GM10266 (cell line): ENCODE results near the gene PKLR.

Source experiments
- DNase-seq: peaks from one replicate; pipeline ENCODE4 v3.0.0; 2012; ENCODE audit errors: extremely low spot score
- CTCF ChIP-seq: IDR thresholded peaks from 2 replicates; pipeline ENCODE4 v1.5.1; 2012; ENCODE audit warnings: mild to moderate bottlenecking, low read depth; ENCODE audit not compliant: control insufficient read depth, insufficient read depth; ENCODE audit errors: missing control alignments

PKLR gene

GRCh38 chr1:155304558-155305063 lies 3.4 kb upstream of the PKLR start:
- no peak for DNase-seq
- TF ChIP-seq CTCF: no peak

GRCh38 chr1:155300553-155301329 lies 497 bp downstream of the PKLR start:
- no peak for TF ChIP-seq CTCF
- no peak for DNase-seq

GRCh38 chr1:155300024-155300423 lies 1.2 kb downstream of the PKLR start:
- TF ChIP-seq CTCF: no peak

GRCh38 chr1:155297384-155297783 lies 3.9 kb downstream of the PKLR start:
- no peak for TF ChIP-seq CTCF
- DNase-seq: no peak

More at GRCh38 chr1:155300024-155300423, 1.2 kb downstream of the PKLR start:
- no peak for DNase-seq

- DNase-seq: no peak
- no peak for TF ChIP-seq CTCF
Observed at GRCh38 chr1:155296661-155297060, 4.6 kb downstream of the PKLR start.

- no peak for DNase-seq
- TF ChIP-seq CTCF: no peak
Observed at GRCh38 chr1:155295942-155296267, 5.3 kb downstream of the PKLR start.

GRCh38 chr1:155295183-155295941 lies 5.9 kb downstream of the PKLR start:
- DNase-seq: no peak
- no peak for TF ChIP-seq CTCF
